Measurements from ENCODE around the gene SLC9A3. TPM values are rescaled to one million over a fixed set of nuclear protein-coding genes. Genes with fewer than 3 reads are reported as not detected.

The SLC9A3 gene
- 1 to 10 TPM; 2.4 to 2.6 TPM for total RNA-seq
- polyA plus RNA-seq, result 1 to 10 TPM in 2 of 3 donors, under 1 TPM in 1; 0.98 to 3.3 (median 2.4) TPM
- 0 to 0.60 (median 0.40) reads per million in 6 experiments for total RNA-seq

DNA sequence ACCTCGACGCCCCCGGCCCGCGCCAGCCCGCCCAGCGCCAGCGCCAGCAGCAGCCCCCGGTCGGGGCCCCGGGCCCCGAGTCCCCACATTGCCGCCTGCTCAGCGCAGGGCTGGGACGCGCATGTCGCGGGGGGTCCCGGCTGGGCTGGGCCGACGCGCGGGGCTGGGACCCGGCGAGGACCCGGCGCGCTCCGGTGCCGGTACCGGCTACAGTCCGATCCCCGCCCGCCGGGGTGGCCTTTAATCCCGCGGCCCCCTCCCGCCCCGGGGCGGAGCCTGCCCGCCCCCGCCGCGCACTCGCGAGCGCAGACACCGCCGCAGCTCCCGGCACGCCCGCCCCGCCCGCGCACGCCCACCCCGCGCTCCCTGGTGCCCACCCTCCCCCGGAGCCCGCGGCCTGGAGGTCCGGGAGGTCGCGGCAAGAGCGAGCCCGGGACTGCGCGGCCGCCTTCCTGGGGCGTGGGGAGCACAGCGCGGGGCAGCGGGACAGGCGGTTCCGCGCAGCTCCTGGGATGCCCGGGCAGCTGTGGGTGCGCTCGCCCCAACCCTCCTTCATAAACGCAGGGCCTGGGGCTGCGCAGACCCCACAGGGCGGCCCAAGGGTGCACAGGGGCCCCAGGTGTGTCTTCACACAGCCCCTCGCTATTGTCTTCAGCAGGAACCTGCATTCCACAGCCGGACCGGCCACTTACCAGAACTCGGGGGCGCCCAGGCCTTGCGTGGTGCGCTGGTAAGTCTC lies at the start of gene SLC9A3:
Gene SLC9A3, minus strand, starts transcription at position 216 of the 739 bp plus-strand sequence.
- H3K27ac Mint-ChIP-seq, result no peak within 1 kb of the TSS
- ATAC-seq, result no peak
- POLR2A ChIA-PET, result no interaction called here
- H3K27me3 Mint-ChIP-seq, result peaks cover 20 to 73% (median 47%) of the 10 kb centered on the region in 5 donors
- peaks cover 16 to 38% (median 35%) of the 10 kb centered on the region in 4 donors for H3K4me1 Mint-ChIP-seq
- H3K36me3 Mint-ChIP-seq, result peaks cover 0 to 3% (median 0%) of the 10 kb centered on the region in 3 donors
- H3K9me3 Mint-ChIP-seq, result no peaks in the 10 kb centered on the region
- peak within 1 kb of the TSS; percentile 39 to 86 (median 64) for H3K4me3 Mint-ChIP-seq
- no peak for DNase-seq

- ATAC-seq (no peak), DNase-seq (no peak)
- peaks cover 6 to 41% (median 26%) of the 10 kb centered on the region in 9 donors for H3K9me3 Mint-ChIP-seq
- H3K36me3 Mint-ChIP-seq, result peaks cover 4 to 28% (median 7%) of the 10 kb centered on the region in 3 donors
- peaks cover 23 to 49% (median 29%) of the 10 kb centered on the region in 5 donors for H3K27me3 Mint-ChIP-seq
- H3K4me3 Mint-ChIP-seq, result no peak overlapping the region
- H3K27ac Mint-ChIP-seq, result no peak overlapping the region
- POLR2A ChIA-PET, result no interaction called here
- no peaks in the 10 kb centered on the region for H3K4me1 Mint-ChIP-seq
These were observed 49.7 kb upstream of the SLC9A3 start for GRCh38 chr5:573976-574375.

DNA sequence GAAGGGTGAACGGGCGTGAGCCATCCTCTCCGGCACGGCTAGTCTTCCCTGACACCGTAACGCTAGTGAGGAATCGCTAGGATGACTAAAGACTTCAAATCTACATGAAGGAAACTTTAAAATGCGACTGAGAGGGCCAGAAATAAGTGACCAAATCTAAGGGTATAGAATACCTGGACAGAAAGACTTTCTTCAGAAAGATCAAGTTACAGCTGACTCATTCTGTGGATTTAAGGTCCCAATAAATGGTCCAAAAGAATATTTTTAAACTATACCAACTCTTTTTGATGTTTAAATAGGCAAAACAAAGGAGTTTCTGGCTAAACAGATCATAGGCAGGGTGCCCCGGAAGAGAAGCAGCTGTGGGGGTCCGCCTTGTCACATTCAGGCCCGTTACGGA lies 49.0 kb upstream of the SLC9A3 start:
- DNase-seq (no peak), ATAC-seq (no peak)
- H3K27ac Mint-ChIP-seq, result peak overlapping the region in 1 of 10 donors; percentile 75
- peaks cover 22 to 49% (median 31%) of the 10 kb centered on the region in 5 donors for H3K27me3 Mint-ChIP-seq
- H3K4me1 Mint-ChIP-seq, result no peaks in the 10 kb centered on the region
- no peak overlapping the region for H3K4me3 Mint-ChIP-seq
- peaks cover 6 to 36% (median 23%) of the 10 kb centered on the region in 9 donors for H3K9me3 Mint-ChIP-seq
- H3K36me3 Mint-ChIP-seq, result peaks cover 4 to 28% (median 7%) of the 10 kb centered on the region in 3 donors
- POLR2A ChIA-PET, result no interaction called here

- no peak for DNase-seq
- Mint-ChIP-seq H3K4me1 (no peaks in the 10 kb centered on the region), H3K36me3 (peaks cover 3 to 22% (median 4%) of the 10 kb centered on the region in 3 donors), H3K27me3 (peaks cover 23 to 49% (median 30%) of the 10 kb centered on the region in 5 donors), H3K9me3 (peaks cover 6 to 29% (median 23%) of the 10 kb centered on the region in 9 donors), H3K27ac (no peak overlapping the region), H3K4me3 (no peak overlapping the region)
- no peak for ATAC-seq
- POLR2A ChIA-PET, result no interaction called here
These were observed 48.3 kb upstream of the SLC9A3 start for GRCh38 chr5:572398-573019.

GRCh38 chr5:571791-572190 lies 47.5 kb upstream of the SLC9A3 start:
- Mint-ChIP-seq H3K4me1 (no peaks in the 10 kb centered on the region), H3K9me3 (peaks cover 6 to 22% (median 19%) of the 10 kb centered on the region in 9 donors), H3K36me3 (peaks cover 3 to 18% (median 4%) of the 10 kb centered on the region in 3 donors), H3K27me3 (peaks cover 27 to 56% (median 37%) of the 10 kb centered on the region in 5 donors), H3K27ac (no peak overlapping the region), H3K4me3 (no peak overlapping the region)
- DNase-seq (no peak), ATAC-seq (no peak)
- POLR2A ChIA-PET, result no interaction called here

DNA sequence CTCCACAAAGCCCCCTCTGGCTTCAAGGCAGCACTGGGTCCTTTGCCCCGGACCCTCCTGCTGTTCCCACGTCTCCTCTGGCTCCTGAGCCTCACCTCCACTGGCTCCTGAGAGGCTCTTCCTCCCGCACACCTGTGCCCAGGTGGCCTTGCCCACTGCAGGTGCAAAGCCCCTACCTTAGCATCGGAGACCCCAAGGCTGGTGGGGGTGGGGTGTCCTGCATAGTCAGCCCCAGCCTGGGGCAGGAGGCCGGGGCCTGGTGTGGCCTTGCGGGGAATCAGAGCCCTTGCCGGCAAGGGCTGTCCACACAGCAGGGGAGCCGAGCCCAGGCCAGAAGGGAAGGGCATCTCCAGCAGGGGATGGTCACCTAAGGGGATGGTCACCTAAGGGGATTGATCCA lies 46.6 kb upstream of the SLC9A3 start:
- Mint-ChIP-seq H3K4me1 (peaks cover 0 to 2% (median 0%) of the 10 kb centered on the region in 4 donors), H3K27ac (no peak overlapping the region), H3K36me3 (peaks cover 2 to 11% (median 3%) of the 10 kb centered on the region in 3 donors), H3K4me3 (no peak overlapping the region), H3K27me3 (peaks cover 22 to 56% (median 40%) of the 10 kb centered on the region in 5 donors), H3K9me3 (peaks cover 1 to 16% (median 12%) of the 10 kb centered on the region in 9 donors)
- ATAC-seq (no peak), DNase-seq (no peak)
- POLR2A ChIA-PET, result no interaction called here

- Mint-ChIP-seq H3K27me3 (peaks cover 18 to 52% (median 37%) of the 10 kb centered on the region in 5 donors), H3K4me3 (no peak overlapping the region), H3K4me1 (peaks cover 0 to 2% (median 0%) of the 10 kb centered on the region in 4 donors), H3K36me3 (peaks cover 0 to 7% (median 0%) of the 10 kb centered on the region in 3 donors), H3K9me3 (peaks cover 0 to 11% (median 8%) of the 10 kb centered on the region in 9 donors), H3K27ac (no peak overlapping the region)
- ATAC-seq (no peak), DNase-seq (no peak)
- POLR2A ChIA-PET, result no interaction called here
These were observed 46.2 kb upstream of the SLC9A3 start for GRCh38 chr5:570446-570845.

DNA sequence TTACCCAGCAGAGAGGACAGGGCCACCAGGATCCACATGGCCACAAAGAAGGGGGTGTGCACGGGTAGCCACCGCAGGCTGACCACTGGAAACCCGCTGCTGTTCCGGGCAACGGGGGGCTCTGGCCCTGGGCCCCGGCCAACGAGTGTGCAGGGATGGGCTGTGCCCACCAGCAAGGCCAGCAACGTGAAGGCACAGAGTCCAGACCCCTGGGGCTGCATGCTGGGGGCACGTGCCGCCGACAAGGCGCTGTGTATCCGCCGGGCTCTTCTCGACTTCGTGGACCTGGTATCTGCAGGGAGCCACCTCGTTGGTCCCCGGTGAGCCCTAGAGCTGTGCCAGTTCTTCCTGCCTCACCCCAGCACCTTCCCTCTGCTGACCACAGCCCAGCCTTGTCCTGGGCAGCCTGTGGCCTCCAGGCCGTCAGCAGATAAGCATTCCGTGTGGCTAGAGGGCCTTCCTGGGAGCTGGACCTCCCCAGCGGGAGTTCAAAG lies 45.7 kb upstream of the SLC9A3 start:
- Mint-ChIP-seq H3K36me3 (peaks cover 0 to 2% (median 0%) of the 10 kb centered on the region in 3 donors), H3K4me3 (no peak overlapping the region), H3K27ac (no peak overlapping the region), H3K27me3 (peaks cover 13 to 47% (median 33%) of the 10 kb centered on the region in 5 donors), H3K9me3 (peaks cover 0 to 7% (median 2%) of the 10 kb centered on the region in 9 donors), H3K4me1 (peaks cover 0 to 2% (median 0%) of the 10 kb centered on the region in 4 donors)
- ATAC-seq (no peak), DNase-seq (no peak)
- POLR2A ChIA-PET, result no interaction called here

GRCh38 chr5:569358-569867 lies 45.2 kb upstream of the SLC9A3 start:
- ATAC-seq (no peak), DNase-seq (no peak)
- peaks cover 8 to 42% (median 28%) of the 10 kb centered on the region in 5 donors for H3K27me3 Mint-ChIP-seq
- peaks cover 0 to 2% (median 0%) of the 10 kb centered on the region in 9 donors for H3K9me3 Mint-ChIP-seq
- H3K4me1 Mint-ChIP-seq, result peaks cover 0 to 2% (median 0%) of the 10 kb centered on the region in 4 donors
- H3K27ac Mint-ChIP-seq, result no peak overlapping the region
- POLR2A ChIA-PET, result no interaction called here
- no peak overlapping the region for H3K4me3 Mint-ChIP-seq
- no peaks in the 10 kb centered on the region for H3K36me3 Mint-ChIP-seq

- ATAC-seq, result no peak
- H3K4me3 Mint-ChIP-seq, result no peak overlapping the region
- peaks cover 0 to 2% (median 0%) of the 10 kb centered on the region in 4 donors for H3K4me1 Mint-ChIP-seq
- H3K9me3 Mint-ChIP-seq, result no peaks in the 10 kb centered on the region
- peaks cover 8 to 37% (median 27%) of the 10 kb centered on the region in 5 donors for H3K27me3 Mint-ChIP-seq
- no peak overlapping the region for H3K27ac Mint-ChIP-seq
- POLR2A ChIA-PET, result no interaction called here
- no peaks in the 10 kb centered on the region for H3K36me3 Mint-ChIP-seq
- DNase-seq, result no peak
These were observed 44.6 kb upstream of the SLC9A3 start for GRCh38 chr5:568809-569208.

GRCh38 chr5:568061-568781 lies 44.0 kb upstream of the SLC9A3 start:
- Mint-ChIP-seq H3K9me3 (no peaks in the 10 kb centered on the region), H3K27me3 (peaks cover 5 to 37% (median 27%) of the 10 kb centered on the region in 5 donors), H3K4me1 (peaks cover 0 to 2% (median 0%) of the 10 kb centered on the region in 4 donors), H3K27ac (no peak overlapping the region), H3K4me3 (no peak overlapping the region), H3K36me3 (no peaks in the 10 kb centered on the region)
- POLR2A ChIA-PET, result no interaction called here
- ATAC-seq, result no peak
- no peak for DNase-seq

DNA sequence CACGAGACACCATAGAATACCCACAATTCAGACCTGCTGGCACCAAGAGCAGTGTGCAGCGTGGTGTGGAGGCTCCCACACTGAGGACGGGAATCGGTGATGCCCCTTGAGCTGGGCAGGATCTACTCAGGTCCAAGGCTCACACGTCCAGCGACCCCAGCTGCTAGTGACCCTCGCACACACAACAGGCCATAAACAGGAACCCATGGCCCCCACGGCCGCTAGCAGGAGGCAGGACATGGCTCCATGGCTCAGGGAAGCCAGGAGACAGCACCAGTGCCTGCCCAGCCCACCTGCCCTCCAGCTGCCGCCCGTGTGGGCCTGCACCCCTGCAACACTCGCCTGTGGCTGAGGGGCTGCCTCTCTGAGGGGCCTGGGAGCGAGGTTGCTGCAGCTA lies 43.4 kb upstream of the SLC9A3 start:
- H3K4me1 Mint-ChIP-seq, result peaks cover 0 to 2% (median 0%) of the 10 kb centered on the region in 4 donors
- no peak overlapping the region for H3K4me3 Mint-ChIP-seq

More for the DNA sequence above, 43.4 kb upstream of the SLC9A3 start:
- POLR2A ChIA-PET, result no interaction called here
- peaks cover 5 to 37% (median 27%) of the 10 kb centered on the region in 5 donors for H3K27me3 Mint-ChIP-seq
- no peak overlapping the region for H3K27ac Mint-ChIP-seq
- H3K36me3 Mint-ChIP-seq, result no peaks in the 10 kb centered on the region
- H3K9me3 Mint-ChIP-seq, result no peaks in the 10 kb centered on the region
- DNase-seq, result no peak
- no peak for ATAC-seq

All from naive thymus-derived CD8-positive, alpha-beta T cell (primary cell).